ENCODE data around the gene GALNT2.

The GALNT2 gene

DNA sequence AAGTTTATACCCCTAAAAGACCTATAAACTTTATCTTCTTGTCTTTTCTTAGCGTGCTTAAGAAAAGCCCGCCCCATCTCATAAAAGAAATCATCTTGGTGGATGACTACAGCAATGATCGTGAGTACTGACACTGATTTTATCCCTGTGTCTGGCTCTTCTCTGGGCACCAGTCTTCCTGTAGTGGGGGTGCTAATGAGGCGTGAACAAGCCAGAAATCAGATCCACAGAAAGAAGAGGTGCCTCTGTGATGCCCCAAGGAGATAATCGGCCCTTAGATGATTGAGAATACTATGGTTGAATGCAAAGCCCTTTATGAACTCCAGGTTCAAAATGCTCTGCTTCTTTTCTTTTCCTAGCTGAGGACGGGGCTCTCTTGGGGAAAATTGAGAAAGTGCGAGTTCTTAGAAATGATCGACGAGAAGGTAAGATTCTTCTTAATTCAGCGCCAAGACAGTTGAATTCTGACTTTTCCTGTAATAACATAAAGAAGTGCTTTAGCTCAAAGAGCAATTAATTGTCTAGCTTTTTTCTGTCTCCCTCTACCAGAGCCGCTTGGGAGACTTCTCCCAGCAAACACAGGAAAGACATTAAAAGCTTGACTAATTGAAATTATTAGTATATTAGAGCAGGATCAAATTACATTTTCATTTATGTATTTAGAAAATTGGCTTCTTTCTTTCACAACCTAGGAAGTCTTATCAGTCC, 169.4 kb downstream of the GALNT2 start:
- H3K4me1 ChIP-seq (ENCODE audit: control insufficient read depth in 1 of 2, insufficient read depth in 2 of 2, low read length in 2 of 2) = peaks cover under 1 to 10% of the 10 kb centered on the region in 2 donors
- H3K36me3 ChIP-seq (ENCODE audit: control insufficient read depth in 1 of 2, insufficient read depth in 2 of 2, low read length in 2 of 2) = peaks cover 0 to 15% of the 10 kb centered on the region in 2 donors
- H3K27ac ChIP-seq (ENCODE audit: low read depth, low read length) = no peak overlapping the region

DNA sequence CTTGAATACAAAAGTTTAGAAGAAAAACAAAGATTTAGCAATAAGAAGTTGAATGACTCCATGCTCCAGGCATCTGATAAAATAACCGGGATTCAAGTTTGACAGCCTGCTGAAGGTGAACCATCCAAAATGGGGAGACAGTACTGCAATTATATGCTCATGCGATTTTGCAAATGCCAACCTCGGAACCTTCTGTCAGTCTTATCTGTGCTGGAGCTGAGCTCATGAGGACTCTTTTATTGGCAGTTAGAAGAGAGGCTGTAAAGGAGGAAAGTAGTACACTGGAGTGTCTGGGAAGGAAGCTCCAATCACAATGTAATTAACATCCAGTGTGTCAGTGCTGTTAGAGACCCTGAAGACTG, 170.0 kb downstream of the GALNT2 start:
- peaks cover 0 to 5% of the 10 kb centered on the region in 2 donors for H3K4me1 ChIP-seq (ENCODE audit: control insufficient read depth in 1 of 2, insufficient read depth in 2 of 2, low read length in 2 of 2)
- H3K4me3 ChIP-seq (ENCODE audit: low read depth in 1 of 2, low read length in 2 of 2) = no peak overlapping the region

More for the DNA sequence above, 169.4 kb downstream of the GALNT2 start:
- no peaks in the 10 kb centered on the region for H3K27me3 ChIP-seq (ENCODE audit: control insufficient read depth in 1 of 2, insufficient read depth in 2 of 2, low read length in 2 of 2)
- no peak overlapping the region for H3K9ac ChIP-seq (ENCODE audit: low read depth in 1 of 2, low read length in 2 of 2)
- H3K9me3 ChIP-seq (ENCODE audit: control insufficient read depth in 1 of 2, low read length in 2 of 2) = no peaks in the 10 kb centered on the region
- H3K4me3 ChIP-seq (ENCODE audit: low read depth in 1 of 2, low read length in 2 of 2) = no peak overlapping the region

DNA sequence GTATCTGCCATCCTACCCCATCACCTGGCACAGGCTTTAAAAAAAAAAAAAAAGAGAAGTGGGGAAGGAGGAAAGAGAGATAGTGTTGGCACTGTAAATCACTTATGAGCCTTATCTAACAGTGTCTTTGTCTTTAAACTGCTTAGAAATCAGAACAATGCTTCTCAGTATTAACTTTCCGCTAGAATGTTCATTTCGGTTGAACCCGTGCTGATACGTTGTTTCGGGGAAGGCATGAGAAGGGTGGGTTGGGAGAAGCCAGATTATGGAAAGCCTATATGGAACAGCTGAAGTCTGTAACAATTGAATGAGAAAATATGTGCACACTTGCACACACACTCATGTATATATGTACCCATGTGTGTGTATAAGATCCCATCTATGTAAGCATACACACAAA, 170.8 kb downstream of the GALNT2 start:
- H3K4me1 ChIP-seq (ENCODE audit: control insufficient read depth in 1 of 2, insufficient read depth in 2 of 2, low read length in 2 of 2) = no peaks in the 10 kb centered on the region
- no peaks in the 10 kb centered on the region for H3K27me3 ChIP-seq (ENCODE audit: control insufficient read depth in 1 of 2, insufficient read depth in 2 of 2, low read length in 2 of 2)
- no peak overlapping the region for H3K27ac ChIP-seq (ENCODE audit: low read depth, low read length)
- no peak overlapping the region for H3K4me3 ChIP-seq (ENCODE audit: low read depth in 1 of 2, low read length in 2 of 2)
- no peak overlapping the region for H3K9ac ChIP-seq (ENCODE audit: low read depth in 1 of 2, low read length in 2 of 2)
- H3K36me3 ChIP-seq (ENCODE audit: control insufficient read depth in 1 of 2, insufficient read depth in 2 of 2, low read length in 2 of 2) = peaks cover 0 to 16% of the 10 kb centered on the region in 2 donors
- no peaks in the 10 kb centered on the region for H3K9me3 ChIP-seq (ENCODE audit: control insufficient read depth in 1 of 2, low read length in 2 of 2)

More for the DNA sequence above, 170.0 kb downstream of the GALNT2 start:
- Histone ChIP-seq H3K27ac (ENCODE audit: low read depth, low read length) (no peak overlapping the region), H3K27me3 (ENCODE audit: control insufficient read depth in 1 of 2, insufficient read depth in 2 of 2, low read length in 2 of 2) (no peaks in the 10 kb centered on the region), H3K9me3 (ENCODE audit: control insufficient read depth in 1 of 2, low read length in 2 of 2) (no peaks in the 10 kb centered on the region), H3K36me3 (ENCODE audit: control insufficient read depth in 1 of 2, insufficient read depth in 2 of 2, low read length in 2 of 2) (peaks cover 0 to 15% of the 10 kb centered on the region in 2 donors), H3K9ac (ENCODE audit: low read depth in 1 of 2, low read length in 2 of 2) (no peak overlapping the region)

GRCh38 chr1:230240446-230241086, 173.5 kb downstream of the GALNT2 start:
- Histone ChIP-seq H3K4me1 (ENCODE audit: control insufficient read depth in 1 of 2, insufficient read depth in 2 of 2, low read length in 2 of 2) (no peaks in the 10 kb centered on the region), H3K27ac (ENCODE audit: low read depth, low read length) (no peak overlapping the region), H3K36me3 (ENCODE audit: control insufficient read depth in 1 of 2, insufficient read depth in 2 of 2, low read length in 2 of 2) (peaks cover 7 to 29% of the 10 kb centered on the region in 2 donors), H3K4me3 (ENCODE audit: low read depth in 1 of 2, low read length in 2 of 2) (no peak overlapping the region), H3K27me3 (ENCODE audit: control insufficient read depth in 1 of 2, insufficient read depth in 2 of 2, low read length in 2 of 2) (no peaks in the 10 kb centered on the region), H3K9ac (ENCODE audit: low read depth in 1 of 2, low read length in 2 of 2) (no peak overlapping the region), H3K9me3 (ENCODE audit: control insufficient read depth in 1 of 2, low read length in 2 of 2) (no peaks in the 10 kb centered on the region)

GRCh38 chr1:230242326-230242725, 175.3 kb downstream of the GALNT2 start:
- H3K36me3 ChIP-seq (ENCODE audit: control insufficient read depth in 1 of 2, insufficient read depth in 2 of 2, low read length in 2 of 2) = peaks cover 11 to 40% of the 10 kb centered on the region in 2 donors
- H3K27me3 ChIP-seq (ENCODE audit: control insufficient read depth in 1 of 2, insufficient read depth in 2 of 2, low read length in 2 of 2) = no peaks in the 10 kb centered on the region
- no peaks in the 10 kb centered on the region for H3K4me1 ChIP-seq (ENCODE audit: control insufficient read depth in 1 of 2, insufficient read depth in 2 of 2, low read length in 2 of 2)
- H3K27ac ChIP-seq (ENCODE audit: low read depth, low read length) = no peak overlapping the region
- no peak overlapping the region for H3K4me3 ChIP-seq (ENCODE audit: low read depth in 1 of 2, low read length in 2 of 2)
- H3K9ac ChIP-seq (ENCODE audit: low read depth in 1 of 2, low read length in 2 of 2) = no peak overlapping the region
- no peaks in the 10 kb centered on the region for H3K9me3 ChIP-seq (ENCODE audit: control insufficient read depth in 1 of 2, low read length in 2 of 2)

- no peaks in the 10 kb centered on the region for H3K27me3 ChIP-seq (ENCODE audit: control insufficient read depth in 1 of 2, insufficient read depth in 2 of 2, low read length in 2 of 2)
- no peaks in the 10 kb centered on the region for H3K4me1 ChIP-seq (ENCODE audit: control insufficient read depth in 1 of 2, insufficient read depth in 2 of 2, low read length in 2 of 2)
- no peak overlapping the region for H3K27ac ChIP-seq (ENCODE audit: low read depth, low read length)
- no peaks in the 10 kb centered on the region for H3K9me3 ChIP-seq (ENCODE audit: control insufficient read depth in 1 of 2, low read length in 2 of 2)
- H3K4me3 ChIP-seq (ENCODE audit: low read depth in 1 of 2, low read length in 2 of 2) = no peak overlapping the region
- H3K36me3 ChIP-seq (ENCODE audit: control insufficient read depth in 1 of 2, insufficient read depth in 2 of 2, low read length in 2 of 2) = peaks cover 11 to 33% of the 10 kb centered on the region in 2 donors
- H3K9ac ChIP-seq (ENCODE audit: low read depth in 1 of 2, low read length in 2 of 2) = no peak overlapping the region
Measured at GRCh38 chr1:230243146-230243545, 176.1 kb downstream of the GALNT2 start.

DNA sequence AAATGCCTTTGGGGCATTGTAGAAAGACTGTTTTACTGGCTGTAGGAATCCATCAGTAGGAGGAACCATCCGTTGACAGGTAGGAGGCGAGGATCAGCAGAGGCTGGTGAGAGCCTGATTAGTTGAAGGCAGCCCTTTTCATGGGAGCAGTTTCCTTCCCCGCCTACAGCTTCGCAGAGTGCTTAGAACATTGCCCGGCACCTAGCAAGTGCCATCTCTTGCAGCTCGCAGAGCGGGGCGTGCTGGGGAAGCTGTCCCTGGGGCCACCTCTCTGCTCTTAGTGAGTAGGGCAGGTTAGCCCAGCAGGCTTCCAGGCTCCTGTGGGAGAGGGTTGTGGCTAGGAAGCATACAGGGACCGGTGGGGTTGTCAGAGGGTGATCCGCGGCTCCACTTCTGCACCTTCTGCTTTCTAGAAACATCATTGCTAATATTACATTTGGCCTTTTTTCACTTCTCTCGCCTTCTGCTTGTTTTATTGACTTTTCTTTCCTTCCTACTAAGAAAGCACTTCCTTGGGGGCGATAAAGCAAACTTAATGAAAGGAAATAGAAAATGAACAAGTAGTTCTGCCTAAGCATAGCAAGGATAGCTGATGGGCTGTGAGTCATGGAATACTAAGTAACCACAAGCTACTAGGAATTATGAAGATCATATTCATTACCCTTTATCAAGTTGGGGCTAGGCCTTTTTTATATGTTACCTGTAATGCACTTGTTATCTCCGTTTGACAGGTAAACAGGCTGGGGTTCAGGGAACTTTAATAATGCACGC, 176.7 kb downstream of the GALNT2 start:
- Histone ChIP-seq H3K36me3 (ENCODE audit: control insufficient read depth in 1 of 2, insufficient read depth in 2 of 2, low read length in 2 of 2) (peaks cover 17 to 35% of the 10 kb centered on the region in 2 donors), H3K27me3 (ENCODE audit: control insufficient read depth in 1 of 2, insufficient read depth in 2 of 2, low read length in 2 of 2) (no peaks in the 10 kb centered on the region), H3K4me3 (ENCODE audit: low read depth in 1 of 2, low read length in 2 of 2) (no peak overlapping the region), H3K9ac (ENCODE audit: low read depth in 1 of 2, low read length in 2 of 2) (no peak overlapping the region), H3K4me1 (ENCODE audit: control insufficient read depth in 1 of 2, insufficient read depth in 2 of 2, low read length in 2 of 2) (no peaks in the 10 kb centered on the region), H3K9me3 (ENCODE audit: control insufficient read depth in 1 of 2, low read length in 2 of 2) (no peaks in the 10 kb centered on the region), H3K27ac (ENCODE audit: low read depth, low read length) (no peak overlapping the region)

- Histone ChIP-seq H3K9me3 (ENCODE audit: control insufficient read depth in 1 of 2, low read length in 2 of 2) (no peaks in the 10 kb centered on the region), H3K27me3 (ENCODE audit: control insufficient read depth in 1 of 2, insufficient read depth in 2 of 2, low read length in 2 of 2) (no peaks in the 10 kb centered on the region), H3K4me1 (ENCODE audit: control insufficient read depth in 1 of 2, insufficient read depth in 2 of 2, low read length in 2 of 2) (no peaks in the 10 kb centered on the region), H3K27ac (ENCODE audit: low read depth, low read length) (no peak overlapping the region), H3K4me3 (ENCODE audit: low read depth in 1 of 2, low read length in 2 of 2) (no peak overlapping the region), H3K36me3 (ENCODE audit: control insufficient read depth in 1 of 2, insufficient read depth in 2 of 2, low read length in 2 of 2) (peaks cover 23 to 50% of the 10 kb centered on the region in 2 donors), H3K9ac (ENCODE audit: low read depth in 1 of 2, low read length in 2 of 2) (no peak overlapping the region)
Measured at GRCh38 chr1:230246551-230246950, 179.5 kb downstream of the GALNT2 start.

DNA sequence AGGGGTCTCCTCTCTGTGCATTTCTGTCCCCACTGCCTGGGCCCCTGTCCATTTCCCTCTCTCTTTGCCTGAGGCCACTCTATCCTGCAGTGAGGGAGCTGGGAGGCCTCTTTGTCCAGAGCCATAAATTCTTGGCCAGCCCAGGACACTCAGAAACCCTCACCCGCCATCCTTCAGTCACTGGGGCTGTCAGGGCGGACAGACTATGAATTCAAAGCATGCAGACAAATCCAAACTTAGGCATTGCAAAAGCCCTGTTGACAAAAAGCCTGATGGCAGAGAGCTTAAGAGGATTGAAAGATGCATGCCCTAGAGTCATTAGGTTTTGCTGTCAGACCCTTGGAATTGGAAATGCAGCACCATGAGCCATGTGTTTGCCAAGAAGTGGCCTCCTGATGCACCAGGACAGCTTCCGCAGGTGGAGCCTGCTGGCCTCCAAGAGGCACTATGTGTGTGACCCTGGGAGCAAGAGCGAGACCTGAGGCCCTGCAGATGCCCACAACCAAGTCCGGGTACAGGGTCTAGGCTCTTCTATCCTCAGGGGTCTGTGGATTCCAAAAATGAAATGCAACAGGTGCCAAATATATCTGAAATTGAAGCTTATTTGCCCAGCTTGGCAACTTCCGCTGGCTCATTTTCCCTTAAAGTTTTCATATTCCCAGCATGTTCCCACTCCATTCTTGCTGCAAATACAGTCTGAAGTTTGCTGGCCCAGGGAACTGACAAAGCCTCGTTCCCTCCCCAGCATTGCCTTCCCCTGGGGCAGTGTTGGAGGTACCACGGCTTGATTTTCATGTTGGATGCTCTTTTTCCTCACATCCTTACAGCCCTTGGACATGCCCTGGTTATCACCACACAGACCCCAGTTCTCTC, 181.2 kb downstream of the GALNT2 start:
- no peaks in the 10 kb centered on the region for H3K27me3 ChIP-seq (ENCODE audit: control insufficient read depth in 1 of 2, insufficient read depth in 2 of 2, low read length in 2 of 2)
- no peak overlapping the region for H3K9ac ChIP-seq (ENCODE audit: low read depth in 1 of 2, low read length in 2 of 2)
- H3K4me3 ChIP-seq (ENCODE audit: low read depth in 1 of 2, low read length in 2 of 2) = no peak overlapping the region
- no peak overlapping the region for H3K27ac ChIP-seq (ENCODE audit: low read depth, low read length)
- H3K9me3 ChIP-seq (ENCODE audit: control insufficient read depth in 1 of 2, low read length in 2 of 2) = no peaks in the 10 kb centered on the region
- H3K36me3 ChIP-seq (ENCODE audit: control insufficient read depth in 1 of 2, insufficient read depth in 2 of 2, low read length in 2 of 2) = peaks cover 21 to 53% of the 10 kb centered on the region in 2 donors
- no peaks in the 10 kb centered on the region for H3K4me1 ChIP-seq (ENCODE audit: control insufficient read depth in 1 of 2, insufficient read depth in 2 of 2, low read length in 2 of 2)
